Left colon (tissue), 2 donors: ENCODE measurements around the gene CLCNKA. TPM values are rescaled to one million over a fixed set of nuclear protein-coding genes. Genes with fewer than 3 reads are reported as not detected.
"Not testable (repeated sequence)": the region's sequence is repeated elsewhere in the genome, so short reads cannot be mapped to it uniquely, and the experiment has no call there.

ENCODE experiments used
- ATAC-seq: fragments of 200-7000 bp; cut with Tn5 transposase; one replicate; pipeline ENCODE4 v1.9.1; 2020; ENCODE audit warnings: mild to moderate bottlenecking, moderate library complexity
- DNase-seq, 2 donors: peaks; one replicate each; pipeline ENCODE4 v3.0.0-alpha.2; 2020
- intact Hi-C, 2 donors: fragments of 100-400 bp; cut with DNase I in 1 of 2; cut with micrococcal nuclease in 1 of 2; formaldehyde crosslinking; loops; one replicate each; pipeline versions ENCODE4 v1.11.2 to v1.14.0; 2022; cut with DNase I, micrococcal nuclease
- long read RNA-seq: library from polyadenylated mRNA; unstranded; transcript quantifications from one replicate; pipeline ENCODE4 v2.0.0, GENCODE V29; 2021
- total RNA-seq, 2 donors: library from RNA; stranded (reverse); fragmentation: NEBNext Ultra II Directional; extraction: Animal tissue kit (Norgen Biotek cat#: 25700); gene quantifications; one replicate each; pipeline ENCODE4 v1.2.1, GENCODE V29; 2021
- donor health status: DM: no; HTN: no; CAD: no.
- donor health status: DM: yes; HTN: yes; CAD: no.

CLCNKA gene
- 1 to 10 TPM in 1 of 2 donors, under 1 TPM in 1; 0.73 to 1.7 TPM for total RNA-seq
- long read RNA-seq, result 0 reads

- intact Hi-C loops, result no loop called here
- no peak for DNase-seq
- no peak for ATAC-seq
These were observed at the start of gene CLCNKA for GRCh38 chr1:16021681-16022080. CLCNKA (plus strand) TSS chr1:16022036; CDS start chr1:16022620, 584 bp downstream.

DNA sequence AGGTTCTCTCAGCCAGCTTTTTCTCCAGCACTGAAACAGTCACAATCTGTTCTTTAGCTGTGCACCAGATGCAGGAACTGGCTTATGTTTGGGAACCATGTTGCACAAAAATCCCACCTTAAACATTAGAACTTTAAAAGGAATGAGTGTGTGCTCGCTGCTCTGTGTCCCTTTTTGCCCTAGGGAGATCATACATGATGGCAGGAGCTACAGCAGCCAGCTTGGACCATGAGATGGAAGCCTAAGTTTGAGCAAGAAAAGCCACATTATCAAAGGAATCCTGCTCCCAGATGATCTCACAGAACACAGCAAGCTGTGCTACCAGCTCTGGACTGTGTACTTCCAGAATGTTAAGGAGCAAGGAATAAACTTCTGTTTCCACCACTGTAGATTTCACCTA is 49.4 kb upstream of the CLCNKA start:
- DNase-seq (no peak), ATAC-seq (no peak)
- intact Hi-C loops, result no loop called here

DNA sequence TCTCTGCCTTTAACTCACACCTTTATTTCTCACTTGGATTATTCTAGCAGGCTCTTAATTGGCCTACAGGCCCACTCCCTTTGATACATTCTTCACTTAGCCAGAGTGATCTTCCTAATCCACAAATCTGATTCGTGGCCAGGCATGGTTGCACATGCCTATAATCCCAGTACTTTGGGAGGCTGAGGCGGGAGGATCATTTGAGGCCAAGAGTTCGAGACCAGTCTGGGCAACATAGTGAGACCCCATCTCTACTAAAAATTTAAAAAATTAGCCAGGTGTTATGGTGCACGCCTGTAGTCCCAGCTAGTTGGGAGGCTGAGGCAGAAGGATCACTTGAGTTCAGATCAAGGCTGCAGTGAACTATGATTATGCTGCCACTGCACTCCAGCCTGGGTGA is 48.1 kb upstream of the CLCNKA start:
- no peak for ATAC-seq
- intact Hi-C loops, result no loop called here

DNA sequence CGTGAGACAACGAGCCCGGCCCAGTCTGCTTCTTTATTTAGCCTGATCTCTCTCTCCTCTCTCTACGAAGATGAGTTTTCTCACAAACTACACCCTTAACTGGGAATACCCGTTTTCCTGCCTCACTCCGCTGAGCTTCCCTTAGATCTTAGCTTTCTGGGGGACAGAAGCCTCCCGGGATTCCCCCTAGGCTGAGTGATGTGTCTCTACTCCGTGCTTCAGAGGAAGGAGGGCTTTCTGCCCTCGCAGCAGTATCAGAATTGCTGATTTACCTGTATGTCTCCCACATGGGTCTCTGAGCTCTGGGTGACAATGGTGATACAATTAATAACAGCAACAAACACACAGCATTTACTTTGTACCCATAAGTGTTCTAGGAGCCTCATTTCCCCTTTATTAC is 47.0 kb upstream of the CLCNKA start:
- intact Hi-C loops, result no loop called here
- ATAC-seq (no peak), DNase-seq (no peak)

More for the DNA sequence above, 48.1 kb upstream of the CLCNKA start:
- no peak for DNase-seq

GRCh38 chr1:15975358-15975804 is 46.5 kb upstream of the CLCNKA start:
- intact Hi-C loops, result no loop called here
- ATAC-seq (peak; percentile 66), DNase-seq (peak in 1 of 2 donors; percentile 64)

DNA sequence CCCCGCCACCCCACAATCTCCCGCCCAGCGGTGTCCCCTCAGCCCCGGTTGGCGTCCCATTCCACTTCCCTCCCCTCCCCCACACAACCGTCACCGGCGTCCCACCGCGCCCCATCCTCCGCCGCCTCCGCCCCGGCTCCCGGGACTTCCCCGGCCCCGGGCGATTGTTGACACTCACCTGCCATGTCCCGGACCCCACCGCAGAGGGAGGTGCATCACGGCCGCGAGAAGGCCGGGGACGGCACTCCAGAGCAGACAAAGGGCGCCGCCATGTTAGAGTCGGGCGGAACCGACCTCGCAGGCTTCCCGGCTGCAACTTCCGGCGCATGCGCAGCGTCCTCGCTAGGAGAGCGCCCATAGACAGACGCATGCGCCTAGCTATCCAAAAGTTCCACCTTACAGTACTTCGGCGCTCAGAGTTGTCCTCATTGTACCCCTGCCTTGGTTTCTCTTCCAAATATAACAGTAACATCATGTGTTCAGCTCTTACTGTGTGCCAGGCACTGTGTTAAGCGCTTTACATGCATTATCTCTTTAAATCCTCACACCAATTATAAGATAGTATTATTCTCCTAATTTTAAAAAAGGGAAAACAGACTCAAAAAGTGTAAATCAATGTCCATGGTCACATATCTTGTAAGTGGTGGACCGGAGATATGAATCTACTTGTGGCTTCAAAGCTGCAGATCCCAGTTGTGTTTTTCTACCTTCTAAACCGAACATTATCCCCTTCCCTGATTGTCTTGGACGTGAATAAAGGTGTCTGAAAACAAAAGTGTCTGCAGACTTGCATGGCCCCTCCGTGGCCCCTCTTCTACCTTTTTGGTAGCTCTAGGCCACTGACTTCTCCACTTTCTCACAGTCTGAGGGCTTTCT is 45.8 kb upstream of the CLCNKA start, which contains the start of gene ZBTB17:
Gene ZBTB17, minus strand, starts transcription at position 297 of the 876 bp plus-strand sequence. CDS start 27,606 bp downstream, outside the sequence.
- ATAC-seq (peak; percentile 99), DNase-seq (peak; percentile 93 to 98)
- intact Hi-C loops, result no loop called here

- intact Hi-C loops, DNase-seq, ATAC-seq: not testable (repeated sequence)
These were observed 43.9 kb upstream of the CLCNKA start for GRCh38 chr1:15977947-15978346.

DNA sequence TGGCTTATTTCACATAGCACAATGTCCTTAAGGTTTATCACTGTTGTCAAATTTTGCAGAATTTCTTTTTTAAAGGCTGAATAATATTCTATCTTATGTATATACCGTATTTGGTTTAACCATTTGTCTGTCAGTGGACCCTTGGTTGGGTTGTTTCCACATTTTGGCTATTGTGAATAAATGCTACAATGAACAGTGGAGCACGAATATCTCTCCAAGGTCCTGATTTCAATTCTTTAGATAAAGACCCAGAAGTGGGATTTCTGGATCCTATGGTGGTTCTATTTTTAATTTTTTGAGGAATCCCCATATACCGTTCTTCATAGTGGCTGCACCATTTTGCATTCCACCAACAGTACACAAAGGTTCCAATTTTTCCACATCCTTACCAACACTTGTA is 40.2 kb upstream of the CLCNKA start:
- intact Hi-C loops, result no loop called here
- DNase-seq, result no peak
- no peak for ATAC-seq

- DNase-seq (no peak), ATAC-seq (no peak)
- intact Hi-C loops, result no loop called here
These were observed 38.6 kb upstream of the CLCNKA start for GRCh38 chr1:15983275-15983674.

DNA sequence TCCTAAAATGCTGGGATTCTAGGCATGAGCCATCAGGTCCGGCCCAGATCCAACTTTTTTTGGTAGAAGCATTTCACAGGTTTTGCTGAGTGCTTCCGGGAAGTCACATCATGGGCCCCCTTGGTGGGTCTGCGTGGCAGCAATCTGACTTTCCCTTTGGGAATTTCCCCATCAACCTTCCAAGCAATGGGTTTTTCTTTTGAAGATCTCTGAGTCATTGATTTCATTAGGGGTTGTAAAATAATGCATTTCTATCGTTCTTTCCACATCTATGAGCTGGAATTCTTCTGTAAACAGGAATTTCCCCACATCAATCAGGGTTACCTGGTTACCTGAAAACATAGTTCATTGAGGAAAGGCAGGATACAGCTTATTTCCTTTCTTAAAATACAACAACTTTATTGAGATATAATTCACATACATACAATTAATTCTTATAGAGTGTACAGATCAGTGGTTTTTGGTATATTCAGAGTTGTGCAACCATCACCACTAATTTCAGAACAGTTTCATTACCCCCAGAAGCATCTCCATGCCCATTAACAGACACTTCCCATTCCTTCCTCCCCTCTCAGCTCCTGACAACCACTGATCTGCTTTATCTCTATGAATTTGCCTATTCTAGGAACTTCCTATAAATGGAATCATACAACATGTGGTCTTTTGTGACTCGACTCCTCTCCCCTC is 36.1 kb upstream of the CLCNKA start:
- DNase-seq (no peak), ATAC-seq (no peak)
- intact Hi-C loops, result no loop called here

DNA sequence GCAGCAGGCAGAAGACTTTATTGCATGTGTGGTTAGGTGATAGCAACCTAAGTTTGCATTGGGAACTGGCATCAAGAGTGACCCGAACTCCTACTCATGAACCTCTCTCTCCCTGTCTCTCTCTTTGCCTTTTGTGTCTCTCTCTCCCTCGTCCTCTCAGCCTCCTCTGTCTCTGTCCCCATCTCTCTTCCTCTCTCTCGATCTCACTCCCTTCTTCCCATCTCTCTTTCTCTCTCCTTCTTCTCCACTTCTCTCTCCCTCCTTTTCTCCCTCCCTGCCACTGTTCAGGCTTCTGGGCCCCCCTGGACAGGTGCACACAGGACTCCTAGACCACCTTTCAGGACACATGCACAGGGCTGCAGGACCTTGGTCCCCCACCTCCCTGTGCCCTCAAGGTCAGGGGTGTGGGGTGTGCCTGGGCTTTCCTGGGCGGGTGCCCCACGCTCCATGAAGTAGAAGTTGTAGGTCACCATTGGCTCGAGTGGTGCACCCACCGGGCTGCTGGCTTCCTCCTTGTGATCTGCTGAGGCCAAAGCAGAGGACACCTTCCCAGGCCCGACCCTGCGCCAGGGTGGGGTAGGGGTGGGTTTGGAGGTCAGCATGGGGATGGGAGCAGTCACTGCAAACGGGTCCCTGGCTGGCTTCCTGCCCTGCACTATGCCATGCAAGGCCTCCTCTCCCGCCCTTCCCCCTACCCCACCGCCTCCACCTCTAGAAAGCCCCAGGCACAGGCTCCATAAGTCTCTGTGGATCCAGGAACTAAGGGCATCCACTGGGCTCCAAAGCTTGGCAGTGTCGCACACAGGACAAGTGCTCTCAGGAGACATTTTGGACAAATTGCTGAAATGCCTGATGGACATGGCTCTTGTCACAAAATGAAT is 32.7 kb upstream of the CLCNKA start:
- intact Hi-C loops, result no loop called here
- DNase-seq (no peak), ATAC-seq (no peak)

DNA sequence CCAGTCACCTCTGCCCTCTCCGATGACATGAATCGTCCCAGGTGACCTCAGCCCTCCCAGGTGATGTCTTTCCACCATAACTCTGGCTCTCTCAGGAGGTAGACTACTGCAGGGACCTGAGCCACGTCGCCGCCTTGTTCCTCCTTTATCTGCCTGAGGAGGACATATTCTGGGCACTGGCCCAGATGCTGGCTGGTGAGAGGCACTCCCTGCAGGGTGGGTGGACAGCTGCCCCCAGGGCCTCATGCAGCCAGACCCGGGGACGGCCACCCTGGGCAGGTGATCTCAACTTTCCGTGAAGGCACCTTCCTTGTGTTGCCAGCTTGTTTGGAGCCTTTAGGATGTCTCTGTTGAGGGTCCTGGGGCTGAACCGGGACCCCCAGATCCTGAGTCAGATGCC is 32.1 kb upstream of the CLCNKA start:
- intact Hi-C loops, result loop anchor here in 1 of 2 donors (5.0 kb wide), 1 partner anchor 172 kb away; no protein-coding TSS in a partner anchor
- ATAC-seq (no peak), DNase-seq (no peak)

DNA sequence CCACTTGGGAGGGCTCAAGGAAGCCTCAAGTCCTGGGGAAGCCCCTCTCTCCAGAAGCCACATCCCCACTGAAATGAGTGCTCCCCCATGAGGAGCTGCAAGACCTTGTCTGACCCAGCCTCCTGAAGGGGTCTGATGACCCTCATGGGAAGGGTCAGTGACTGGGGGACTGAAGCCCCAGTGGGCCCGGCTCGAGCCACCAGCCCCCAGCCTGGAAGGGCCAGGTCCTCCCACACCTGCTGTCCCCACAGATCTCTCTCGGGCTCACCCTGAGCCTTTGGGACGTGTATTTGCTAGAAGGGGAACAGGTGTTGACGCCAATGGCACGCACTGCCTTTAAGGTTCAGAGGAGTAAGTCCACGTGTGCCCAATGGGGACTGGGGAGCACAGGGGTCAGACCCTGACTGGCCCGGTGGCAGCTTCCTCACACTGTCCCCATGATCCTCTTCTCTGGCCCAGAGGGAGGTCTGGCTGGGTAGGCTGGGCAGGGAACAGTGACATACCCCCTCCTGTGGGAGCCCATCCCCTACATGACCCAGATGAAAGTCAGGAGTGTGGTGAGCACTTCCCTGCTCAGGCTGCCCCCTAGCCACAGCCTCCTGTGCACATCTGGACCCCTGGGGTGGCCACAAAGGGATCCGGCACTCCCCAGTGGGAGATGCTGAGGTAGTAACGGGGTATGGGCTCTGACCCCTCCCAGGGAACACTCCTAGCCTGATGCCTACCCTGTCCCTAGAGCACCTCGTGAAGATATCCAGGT is 30.2 kb upstream of the CLCNKA start:
- intact Hi-C loops, result loop anchor here in 1 of 2 donors (5.0 kb wide), 1 partner anchor 174 kb away; no protein-coding TSS in a partner anchor
- no peak for DNase-seq
- ATAC-seq, result no peak

DNA sequence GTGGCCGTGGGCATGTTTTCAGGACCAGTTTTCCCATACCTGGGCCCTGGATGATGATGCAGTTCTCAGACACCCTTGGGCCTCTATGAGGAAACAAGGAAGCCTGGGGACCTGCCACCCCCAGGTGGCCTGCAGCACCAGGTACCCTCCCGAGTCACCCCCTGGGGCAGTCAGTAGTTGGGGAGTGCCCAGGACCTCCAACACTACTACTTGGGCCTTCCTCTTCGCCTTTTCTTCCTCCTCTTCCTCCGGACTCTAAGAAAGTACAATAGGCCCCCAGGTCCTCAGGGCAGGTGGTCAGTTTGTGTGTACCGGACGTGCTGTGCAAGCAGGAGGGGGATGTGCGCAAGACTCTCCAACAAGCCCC is 29.7 kb upstream of the CLCNKA start:
- DNase-seq (no peak), ATAC-seq (no peak)
- intact Hi-C loops, result loop anchor here in 1 of 2 donors (5.0 kb wide), 1 partner anchor 175 kb away; no protein-coding TSS in a partner anchor

- no peak for DNase-seq
- ATAC-seq, result no peak
- intact Hi-C loops, result loop anchor here in 1 of 2 donors (5.0 kb wide), 1 partner anchor 176 kb away; no protein-coding TSS in a partner anchor
These were observed 29.0 kb upstream of the CLCNKA start for GRCh38 chr1:15992582-15993500.

DNA sequence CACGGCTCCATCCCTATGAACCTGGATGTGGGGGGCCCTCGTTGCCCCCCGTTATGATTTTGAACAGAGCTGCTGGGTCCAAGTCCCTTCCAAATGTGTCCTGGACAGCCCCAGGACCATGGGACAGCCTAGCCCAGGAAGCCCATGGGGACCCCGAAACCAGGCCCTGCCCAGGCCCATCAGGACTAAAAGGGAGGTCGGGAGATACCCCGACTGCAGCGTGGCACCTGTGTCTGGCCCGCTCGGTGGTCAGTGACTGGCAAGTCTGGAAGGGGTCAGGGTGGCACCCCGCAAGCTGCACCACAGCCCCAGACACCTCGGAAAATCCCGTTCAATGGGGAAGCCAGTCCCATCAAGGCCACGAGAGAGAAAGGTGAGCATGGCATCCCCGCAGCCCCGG is 28.2 kb upstream of the CLCNKA start:
- intact Hi-C loops, result loop anchor here in 1 of 2 donors (5.0 kb wide), 1 partner anchor 176 kb away; no protein-coding TSS in a partner anchor
- ATAC-seq, result no peak
- DNase-seq, result no peak

DNA sequence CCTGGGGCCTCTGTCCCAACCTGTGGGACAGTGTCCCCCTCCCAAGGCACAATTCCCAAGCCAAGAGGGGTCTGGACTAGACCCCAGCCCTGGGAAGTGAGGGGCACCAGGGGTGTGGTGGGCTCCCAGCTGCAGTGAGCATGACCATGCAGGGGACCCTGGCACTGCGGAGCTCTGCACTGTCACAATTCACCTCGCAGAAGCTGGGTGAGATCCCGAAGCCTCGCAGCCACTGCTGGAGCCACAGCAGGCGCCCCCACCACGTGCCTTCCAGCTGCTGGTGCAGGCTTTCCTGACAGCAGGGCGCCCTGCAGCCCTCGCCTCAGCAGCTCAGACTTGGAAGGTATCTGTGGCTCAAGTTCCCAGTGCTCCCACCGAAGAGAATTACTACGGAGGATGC is 27.8 kb upstream of the CLCNKA start:
- intact Hi-C loops, result loop anchor here in 1 of 2 donors (5.0 kb wide), 1 partner anchor 177 kb away; no protein-coding TSS in a partner anchor
- ATAC-seq (no peak), DNase-seq (no peak)
